ENCODE measurements around the gene ZNF627.
A peak's percentile ranks its signal among the peaks of the same experiment; 100 is the strongest.
"Not testable (repeated sequence)": the region's sequence is repeated elsewhere in the genome, so short reads cannot be mapped to it uniquely, and the experiment has no call there.

Gene ZNF627

GRCh38 chr19:11597202-11598102 is at the start of gene ZNF627:
Gene ZNF627 (plus strand): TSS chr19:11597483. CDS start chr19:11597628, 145 bp downstream.
- DNase-seq = peak; percentile 89

- no peak for DNase-seq
These were observed 49.2 kb upstream of the ZNF627 start for GRCh38 chr19:11547929-11548700.

GRCh38 chr19:11549386-11549953 is 47.8 kb upstream of the ZNF627 start:
- no peak for DNase-seq

GRCh38 chr19:11550265-11550664 is 47.0 kb upstream of the ZNF627 start:
- DNase-seq = no peak

GRCh38 chr19:11551603-11552235 is 45.6 kb upstream of the ZNF627 start:
- DNase-seq = no peak

- no peak for DNase-seq
These were observed 44.5 kb upstream of the ZNF627 start for GRCh38 chr19:11552666-11553372.

- no peak for DNase-seq
These were observed 43.1 kb upstream of the ZNF627 start for GRCh38 chr19:11554160-11554559.

GRCh38 chr19:11555246-11555645 is 42.0 kb upstream of the ZNF627 start:
- no peak for DNase-seq

GRCh38 chr19:11556634-11557420 is 40.5 kb upstream of the ZNF627 start:
- no peak for DNase-seq

- DNase-seq = peak; percentile 88
These were observed 38.1 kb upstream of the ZNF627 start, which contains the start of gene ELOF1 for GRCh38 chr19:11558881-11559828. Gene ELOF1 (minus strand): TSS chr19:11559230. CDS start chr19:11554347, 4,883 bp downstream.

- no peak for DNase-seq
These were observed 36.8 kb upstream of the ZNF627 start for GRCh38 chr19:11560404-11561051.

- no peak for DNase-seq
These were observed 33.8 kb upstream of the ZNF627 start for GRCh38 chr19:11563532-11563931.

- DNase-seq = not testable (repeated sequence)
These were observed 33.0 kb upstream of the ZNF627 start for GRCh38 chr19:11564082-11564807.

- DNase-seq = not testable (repeated sequence)
These were observed 31.7 kb upstream of the ZNF627 start for GRCh38 chr19:11565649-11565980.

GRCh38 chr19:11566164-11566563 is 31.1 kb upstream of the ZNF627 start:
- DNase-seq = no peak

GRCh38 chr19:11570039-11570462 is 27.2 kb upstream of the ZNF627 start:
- DNase-seq = no peak

- DNase-seq = not testable (repeated sequence)
These were observed 23.9 kb upstream of the ZNF627 start for GRCh38 chr19:11573354-11573753.

- DNase-seq = not testable (repeated sequence)
These were observed 23.5 kb upstream of the ZNF627 start for GRCh38 chr19:11573763-11574162.

GRCh38 chr19:11574689-11575088 is 22.6 kb upstream of the ZNF627 start:
- no peak for DNase-seq

Measured in 8988T (cell line).